WTC11 (cell line): Measurements from ENCODE around the gene CYP2U1. TPM values are rescaled to one million over a fixed set of nuclear protein-coding genes. Genes with fewer than 3 reads are reported as not detected.

Source experiments
- ATAC-seq: fragments of 200-7000 bp; cut with Tn5 transposase; 2 replicates; pipeline ENCODE4 v1.10.0; 2021; ENCODE audit warnings: mild to moderate bottlenecking, moderate library complexity
- CTCF ChIA-PET: fragments of 300-600 bp; sonication (Branson Sonifier 250); formaldehyde crosslinking; loops from one replicate; lab custom pipeline; 2021; ENCODE audit warnings: antibody characterized with exemption; lab: Charles Lee
- POLR2A ChIA-PET: fragments of 350-600 bp; sonication (Branson Sonifier 250); formaldehyde crosslinking; loops from one replicate; lab custom pipeline; 2021; ENCODE audit warnings: antibody characterized with exemption; lab: Charles Lee
- DNase-seq: peaks from one replicate; pipeline ENCODE4 v3.0.0; 2021; ENCODE audit warnings: low spot score
- H3K27ac Mint-ChIP-seq: 2 replicates; pipeline ENCODE4 v1.8.0; 2021; ENCODE audit warnings: mixed read lengths
- H3K27me3 Mint-ChIP-seq: 2 replicates; pipeline ENCODE4 v1.8.0; 2021; ENCODE audit warnings: low read depth, mild to moderate bottlenecking, moderate library complexity, mixed read lengths
- H3K36me3 Mint-ChIP-seq: 2 replicates; pipeline ENCODE4 v1.8.0; 2021; ENCODE audit warnings: mixed read lengths
- H3K4me1 Mint-ChIP-seq: 2 replicates; pipeline ENCODE4 v1.8.0; 2022; ENCODE audit warnings: mixed read lengths
- H3K4me3 Mint-ChIP-seq: 2 replicates; pipeline ENCODE4 v1.8.0; 2021; ENCODE audit warnings: mild to moderate bottlenecking, moderate library complexity, mixed read lengths
- H3K9me3 Mint-ChIP-seq: 2 replicates; pipeline ENCODE4 v1.8.0; 2021; ENCODE audit warnings: mixed read lengths
- CREM ChIP-seq: sonication (generic); formaldehyde crosslinking; IDR thresholded peaks from 2 replicates; pipeline ENCODE4 v1.8.1; 2022; ENCODE audit warnings: mild to moderate bottlenecking, missing genetic modification reagents, moderate library complexity
- EMX1 ChIP-seq: fragments of 250-450 bp; sonication (Bioruptor Pico); IDR thresholded peaks from 2 replicates; pipeline ENCODE4 v1.8.0; 2021; ENCODE audit warnings: mild to moderate bottlenecking
- GABPB1 ChIP-seq: sonication (generic); formaldehyde crosslinking; IDR thresholded peaks from 2 replicates; pipeline ENCODE4 v1.8.1; 2023; ENCODE audit warnings: mild to moderate bottlenecking, missing genetic modification reagents
- GRHL2 ChIP-seq: fragments of 250-450 bp; sonication (Bioruptor Pico); IDR thresholded peaks from 2 replicates; pipeline ENCODE4 v1.8.0; 2022; ENCODE audit warnings: mild to moderate bottlenecking, moderate library complexity; ENCODE audit not compliant: insufficient replicate concordance, severe bottlenecking
- GTF2I ChIP-seq: fragments of 250-450 bp; sonication (Bioruptor Pico); conservative IDR thresholded peaks from 2 replicates; pipeline ENCODE4 v1.4.0; 2021; ENCODE audit warnings: mild to moderate bottlenecking
- KAT7 ChIP-seq: sonication (generic); formaldehyde crosslinking; IDR thresholded peaks from 2 replicates; pipeline ENCODE4 v1.8.1; 2023; ENCODE audit warnings: missing genetic modification reagents, mild to moderate bottlenecking, borderline replicate concordance
- NFE2L1 ChIP-seq: sonication (generic); formaldehyde crosslinking; IDR thresholded peaks from 2 replicates; pipeline ENCODE4 v1.8.1; 2023; ENCODE audit warnings: missing genetic modification reagents
- NR1H2 ChIP-seq: sonication (generic); formaldehyde crosslinking; IDR thresholded peaks from 2 replicates; pipeline ENCODE4 v1.9.0; 2021; ENCODE audit warnings: mild to moderate bottlenecking, moderate library complexity, missing genetic modification reagents
- ZNF263 ChIP-seq: sonication (generic); formaldehyde crosslinking; IDR thresholded peaks from 2 replicates; pipeline ENCODE4 v1.8.1; 2022; ENCODE audit warnings: low read depth, mild to moderate bottlenecking, moderate library complexity, missing genetic modification reagents
- ZNF423 ChIP-seq: fragments of 250-450 bp; sonication (Bioruptor Pico); IDR thresholded peaks from 2 replicates; pipeline ENCODE4 v2.1.2; 2022; ENCODE audit warnings: mild to moderate bottlenecking, moderate library complexity
- total RNA-seq: library from RNA; stranded (reverse); gene quantifications from 3 replicates; pipeline ENCODE4 v1.2.3, GENCODE V29; 2021
- TF ChIP-seq, protein P1 (sequence below): sonication (generic); formaldehyde crosslinking; IDR thresholded peaks from 2 replicates; pipeline ENCODE4 v1.8.0; 2023; ENCODE audit warnings: missing genetic modification reagents
- TF ChIP-seq, protein P2 (sequence below): sonication (generic); formaldehyde crosslinking; IDR thresholded peaks from 2 replicates; pipeline ENCODE4 v1.8.0; 2022; ENCODE audit warnings: mild to moderate bottlenecking, missing genetic modification reagents
- TF ChIP-seq, protein P3 (sequence below): sonication (generic); formaldehyde crosslinking; IDR thresholded peaks from 2 replicates; pipeline ENCODE4 v1.8.1; 2023; ENCODE audit warnings: mild to moderate bottlenecking, missing genetic modification reagents
- TF ChIP-seq, protein P4 (sequence below): sonication (generic); formaldehyde crosslinking; IDR thresholded peaks from 2 replicates; pipeline ENCODE4 v1.8.1; 2023; ENCODE audit warnings: mild to moderate bottlenecking, missing genetic modification reagents, moderate library complexity
- TF ChIP-seq, protein P5 (sequence below): sonication (generic); formaldehyde crosslinking; IDR thresholded peaks from 2 replicates; pipeline ENCODE4 v1.8.1; 2022; ENCODE audit warnings: mild to moderate bottlenecking, moderate library complexity, missing genetic modification reagents
- TF ChIP-seq, protein P6 (sequence below): sonication (generic); formaldehyde crosslinking; IDR thresholded peaks from 2 replicates; pipeline ENCODE4 v1.8.1; 2023; ENCODE audit warnings: mild to moderate bottlenecking, moderate library complexity, missing genetic modification reagents
- TF ChIP-seq, protein P7 (sequence below): fragments of 250-450 bp; sonication (Bioruptor Pico); IDR thresholded peaks from 2 replicates; pipeline ENCODE4 v1.9.0; 2021; ENCODE audit warnings: mild to moderate bottlenecking
- TF ChIP-seq, protein P8 (sequence below): sonication (generic); formaldehyde crosslinking; IDR thresholded peaks from 2 replicates; pipeline ENCODE4 v1.8.1; 2023; ENCODE audit warnings: mild to moderate bottlenecking, missing genetic modification reagents, borderline replicate concordance

Gene CYP2U1
- total RNA-seq, 1 experiment from 2014 or later: 2.9 TPM

DNA sequence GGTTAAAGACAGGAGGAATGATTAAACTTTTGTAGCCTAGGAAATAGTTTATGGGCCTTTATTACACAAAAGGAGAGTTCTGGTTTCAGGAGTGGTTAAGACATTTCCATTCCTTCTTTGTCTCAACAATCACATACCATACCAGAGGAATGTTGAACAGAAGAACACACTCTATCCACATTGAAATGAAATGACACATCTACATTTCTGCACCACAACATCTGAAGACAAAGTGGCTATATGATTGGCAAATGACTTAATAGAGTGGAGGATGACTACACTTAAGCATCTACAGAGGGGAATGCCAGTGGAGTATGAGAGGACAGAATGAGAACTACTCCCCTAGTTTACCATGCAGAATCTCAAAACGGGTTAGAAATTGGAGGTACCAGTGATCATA, 8.0 kb downstream of the CYP2U1 start (continued):
- TF ChIP-seq, protein P1, sequence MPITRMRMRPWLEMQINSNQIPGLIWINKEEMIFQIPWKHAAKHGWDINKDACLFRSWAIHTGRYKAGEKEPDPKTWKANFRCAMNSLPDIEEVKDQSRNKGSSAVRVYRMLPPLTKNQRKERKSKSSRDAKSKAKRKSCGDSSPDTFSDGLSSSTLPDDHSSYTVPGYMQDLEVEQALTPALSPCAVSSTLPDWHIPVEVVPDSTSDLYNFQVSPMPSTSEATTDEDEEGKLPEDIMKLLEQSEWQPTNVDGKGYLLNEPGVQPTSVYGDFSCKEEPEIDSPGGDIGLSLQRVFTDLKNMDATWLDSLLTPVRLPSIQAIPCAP (CRISPR knock-in tag): no peak
- TF ChIP-seq CREM (CRISPR knock-in tag): no peak
- TF ChIP-seq EMX1: no peak
- TF ChIP-seq, protein P2, sequence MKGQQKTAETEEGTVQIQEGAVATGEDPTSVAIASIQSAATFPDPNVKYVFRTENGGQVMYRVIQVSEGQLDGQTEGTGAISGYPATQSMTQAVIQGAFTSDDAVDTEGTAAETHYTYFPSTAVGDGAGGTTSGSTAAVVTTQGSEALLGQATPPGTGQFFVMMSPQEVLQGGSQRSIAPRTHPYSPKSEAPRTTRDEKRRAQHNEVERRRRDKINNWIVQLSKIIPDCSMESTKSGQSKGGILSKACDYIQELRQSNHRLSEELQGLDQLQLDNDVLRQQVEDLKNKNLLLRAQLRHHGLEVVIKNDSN (CRISPR knock-in tag): no peak
- no peak for TF ChIP-seq ZNF263 (CRISPR knock-in tag)

DNA sequence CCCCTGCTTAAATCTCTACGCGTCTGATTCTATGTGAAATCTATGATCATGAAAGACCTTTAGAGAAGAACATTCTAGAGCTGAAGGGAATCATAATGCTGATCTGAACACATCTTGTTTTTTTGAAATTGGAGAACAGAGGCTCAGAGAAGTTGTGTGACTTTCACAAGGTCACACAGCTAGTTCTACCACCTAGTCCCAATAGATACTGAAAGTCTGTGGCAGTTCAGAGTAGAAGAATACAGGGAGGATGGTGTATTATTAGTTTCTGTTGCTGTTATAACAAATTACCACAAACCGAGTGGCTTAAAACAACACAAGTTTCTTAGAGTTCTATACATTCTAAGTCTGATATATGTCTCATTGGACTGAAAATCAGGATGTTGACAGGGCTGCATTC, 14.5 kb downstream of the CYP2U1 start:
- POLR2A ChIA-PET: no interaction called here
- CTCF ChIA-PET: no interaction called here

DNA sequence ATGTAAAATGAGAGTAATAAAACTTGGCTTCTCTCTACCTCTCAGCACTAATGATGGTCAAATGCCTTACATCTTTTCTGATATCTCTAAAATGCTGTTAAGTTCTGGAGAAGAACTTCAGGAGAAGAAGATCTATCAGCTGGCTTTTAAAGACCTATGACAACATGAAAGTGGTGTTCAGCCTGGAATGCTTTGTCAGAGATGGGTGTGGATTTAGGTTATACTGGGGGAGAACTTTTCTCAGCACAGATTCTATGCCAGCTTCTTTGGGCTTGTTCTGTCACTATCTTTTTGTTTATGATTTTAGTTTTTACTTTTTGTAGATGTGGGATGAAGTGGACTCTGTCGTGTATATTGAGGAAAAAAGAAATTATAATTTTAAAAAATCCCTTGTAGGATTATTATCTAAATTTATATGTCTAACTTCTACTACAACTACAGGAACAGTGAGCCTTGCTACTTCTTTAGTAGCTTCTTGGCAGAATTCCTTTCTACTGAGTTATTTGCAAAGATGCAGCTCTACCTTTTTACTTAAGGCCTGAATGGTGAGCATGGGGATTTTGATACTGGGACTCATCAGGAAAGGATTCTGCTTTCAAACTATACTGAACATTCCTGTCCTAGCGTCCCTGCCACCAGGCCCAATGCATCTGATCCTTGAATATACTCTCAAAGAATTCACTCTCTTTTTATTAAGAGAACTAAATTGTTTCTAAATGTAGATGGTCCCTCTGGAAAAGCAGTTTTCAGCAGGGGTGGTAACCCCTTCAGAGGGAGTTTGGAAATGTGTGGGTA, 19.6 kb downstream of the CYP2U1 start:
- no peaks in the 10 kb centered on the region for H3K4me1 Mint-ChIP-seq
- peaks cover 8% of the 10 kb centered on the region for H3K9me3 Mint-ChIP-seq
- no peak for ATAC-seq
- H3K27me3 Mint-ChIP-seq: peaks cover under 1% of the 10 kb centered on the region; the same call in 1 of the 2 replicates
- DNase-seq: no peak
- ChIA-PET POLR2A (no interaction called here), CTCF (no interaction called here)
- H3K36me3 Mint-ChIP-seq: peaks cover 10% of the 10 kb centered on the region
- no peak overlapping the region for H3K27ac Mint-ChIP-seq
- no peak overlapping the region for H3K4me3 Mint-ChIP-seq
- TF ChIP-seq, protein P3, sequence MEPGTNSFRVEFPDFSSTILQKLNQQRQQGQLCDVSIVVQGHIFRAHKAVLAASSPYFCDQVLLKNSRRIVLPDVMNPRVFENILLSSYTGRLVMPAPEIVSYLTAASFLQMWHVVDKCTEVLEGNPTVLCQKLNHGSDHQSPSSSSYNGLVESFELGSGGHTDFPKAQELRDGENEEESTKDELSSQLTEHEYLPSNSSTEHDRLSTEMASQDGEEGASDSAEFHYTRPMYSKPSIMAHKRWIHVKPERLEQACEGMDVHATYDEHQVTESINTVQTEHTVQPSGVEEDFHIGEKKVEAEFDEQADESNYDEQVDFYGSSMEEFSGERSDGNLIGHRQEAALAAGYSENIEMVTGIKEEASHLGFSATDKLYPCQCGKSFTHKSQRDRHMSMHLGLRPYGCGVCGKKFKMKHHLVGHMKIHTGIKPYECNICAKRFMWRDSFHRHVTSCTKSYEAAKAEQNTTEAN (CRISPR knock-in tag): no peak
- TF ChIP-seq, protein P4, sequence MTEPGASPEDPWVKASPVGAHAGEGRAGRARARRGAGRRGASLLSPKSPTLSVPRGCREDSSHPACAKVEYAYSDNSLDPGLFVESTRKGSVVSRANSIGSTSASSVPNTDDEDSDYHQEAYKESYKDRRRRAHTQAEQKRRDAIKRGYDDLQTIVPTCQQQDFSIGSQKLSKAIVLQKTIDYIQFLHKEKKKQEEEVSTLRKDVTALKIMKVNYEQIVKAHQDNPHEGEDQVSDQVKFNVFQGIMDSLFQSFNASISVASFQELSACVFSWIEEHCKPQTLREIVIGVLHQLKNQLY (CRISPR knock-in tag): no peak
- TF ChIP-seq ZNF423 (CRISPR knock-in tag): no peak
- TF ChIP-seq, protein P5, sequence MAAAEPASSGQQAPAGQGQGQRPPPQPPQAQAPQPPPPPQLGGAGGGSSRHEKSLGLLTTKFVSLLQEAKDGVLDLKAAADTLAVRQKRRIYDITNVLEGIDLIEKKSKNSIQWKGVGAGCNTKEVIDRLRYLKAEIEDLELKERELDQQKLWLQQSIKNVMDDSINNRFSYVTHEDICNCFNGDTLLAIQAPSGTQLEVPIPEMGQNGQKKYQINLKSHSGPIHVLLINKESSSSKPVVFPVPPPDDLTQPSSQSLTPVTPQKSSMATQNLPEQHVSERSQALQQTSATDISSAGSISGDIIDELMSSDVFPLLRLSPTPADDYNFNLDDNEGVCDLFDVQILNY (CRISPR knock-in tag): no peak
- TF ChIP-seq, protein P6, sequence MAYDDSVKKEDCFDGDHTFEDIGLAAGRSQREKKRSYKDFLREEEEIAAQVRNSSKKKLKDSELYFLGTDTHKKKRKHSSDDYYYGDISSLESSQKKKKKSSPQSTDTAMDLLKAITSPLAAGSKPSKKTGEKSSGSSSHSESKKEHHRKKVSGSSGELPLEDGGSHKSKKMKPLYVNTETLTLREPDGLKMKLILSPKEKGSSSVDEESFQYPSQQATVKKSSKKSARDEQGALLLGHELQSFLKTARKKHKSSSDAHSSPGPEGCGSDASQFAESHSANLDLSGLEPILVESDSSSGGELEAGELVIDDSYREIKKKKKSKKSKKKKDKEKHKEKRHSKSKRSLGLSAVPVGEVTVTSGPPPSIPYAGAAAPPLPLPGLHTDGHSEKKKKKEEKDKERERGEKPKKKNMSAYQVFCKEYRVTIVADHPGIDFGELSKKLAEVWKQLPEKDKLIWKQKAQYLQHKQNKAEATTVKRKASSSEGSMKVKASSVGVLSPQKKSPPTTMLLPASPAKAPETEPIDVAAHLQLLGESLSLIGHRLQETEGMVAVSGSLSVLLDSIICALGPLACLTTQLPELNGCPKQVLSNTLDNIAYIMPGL: no peak
- no peak for TF ChIP-seq KAT7 (CRISPR knock-in tag)
- TF ChIP-seq, protein P7, sequence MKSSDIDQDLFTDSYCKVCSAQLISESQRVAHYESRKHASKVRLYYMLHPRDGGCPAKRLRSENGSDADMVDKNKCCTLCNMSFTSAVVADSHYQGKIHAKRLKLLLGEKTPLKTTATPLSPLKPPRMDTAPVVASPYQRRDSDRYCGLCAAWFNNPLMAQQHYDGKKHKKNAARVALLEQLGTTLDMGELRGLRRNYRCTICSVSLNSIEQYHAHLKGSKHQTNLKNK: no peak
- no peak for TF ChIP-seq GRHL2 (CRISPR knock-in tag)
- TF ChIP-seq NR1H2 (CRISPR knock-in tag): no peak
- TF ChIP-seq GTF2I (CRISPR knock-in tag): no peak

More for the DNA sequence above, 14.5 kb downstream of the CYP2U1 start:
- TF ChIP-seq GTF2I (CRISPR knock-in tag) (no peak), NFE2L1 (no peak), GABPB1 (no peak), EMX1 (no peak)
- TF ChIP-seq, protein P8, sequence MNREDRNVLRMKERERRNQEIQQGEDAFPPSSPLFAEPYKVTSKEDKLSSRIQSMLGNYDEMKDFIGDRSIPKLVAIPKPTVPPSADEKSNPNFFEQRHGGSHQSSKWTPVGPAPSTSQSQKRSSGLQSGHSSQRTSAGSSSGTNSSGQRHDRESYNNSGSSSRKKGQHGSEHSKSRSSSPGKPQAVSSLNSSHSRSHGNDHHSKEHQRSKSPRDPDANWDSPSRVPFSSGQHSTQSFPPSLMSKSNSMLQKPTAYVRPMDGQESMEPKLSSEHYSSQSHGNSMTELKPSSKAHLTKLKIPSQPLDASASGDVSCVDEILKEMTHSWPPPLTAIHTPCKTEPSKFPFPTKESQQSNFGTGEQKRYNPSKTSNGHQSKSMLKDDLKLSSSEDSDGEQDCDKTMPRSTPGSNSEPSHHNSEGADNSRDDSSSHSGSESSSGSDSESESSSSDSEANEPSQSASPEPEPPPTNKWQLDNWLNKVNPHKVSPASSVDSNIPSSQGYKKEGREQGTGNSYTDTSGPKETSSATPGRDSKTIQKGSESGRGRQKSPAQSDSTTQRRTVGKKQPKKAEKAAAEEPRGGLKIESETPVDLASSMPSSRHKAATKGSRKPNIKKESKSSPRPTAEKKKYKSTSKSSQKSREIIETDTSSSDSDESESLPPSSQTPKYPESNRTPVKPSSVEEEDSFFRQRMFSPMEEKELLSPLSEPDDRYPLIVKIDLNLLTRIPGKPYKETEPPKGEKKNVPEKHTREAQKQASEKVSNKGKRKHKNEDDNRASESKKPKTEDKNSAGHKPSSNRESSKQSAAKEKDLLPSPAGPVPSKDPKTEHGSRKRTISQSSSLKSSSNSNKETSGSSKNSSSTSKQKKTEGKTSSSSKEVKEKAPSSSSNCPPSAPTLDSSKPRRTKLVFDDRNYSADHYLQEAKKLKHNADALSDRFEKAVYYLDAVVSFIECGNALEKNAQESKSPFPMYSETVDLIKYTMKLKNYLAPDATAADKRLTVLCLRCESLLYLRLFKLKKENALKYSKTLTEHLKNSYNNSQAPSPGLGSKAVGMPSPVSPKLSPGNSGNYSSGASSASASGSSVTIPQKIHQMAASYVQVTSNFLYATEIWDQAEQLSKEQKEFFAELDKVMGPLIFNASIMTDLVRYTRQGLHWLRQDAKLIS (CRISPR knock-in tag): no peak
- TF ChIP-seq, protein P3 (CRISPR knock-in tag): no peak
- TF ChIP-seq, all 79 proteins: peak for 0
- H3K27ac Mint-ChIP-seq: no peak overlapping the region
- H3K27me3 Mint-ChIP-seq: no peaks in the 10 kb centered on the region
- no peaks in the 10 kb centered on the region for H3K9me3 Mint-ChIP-seq
- H3K36me3 Mint-ChIP-seq: peaks cover 5% of the 10 kb centered on the region; the same call in 1 of the 2 replicates
- H3K4me1 Mint-ChIP-seq: no peaks in the 10 kb centered on the region
- ATAC-seq: no peak
- no peak overlapping the region for H3K4me3 Mint-ChIP-seq
- no peak for DNase-seq
